B cell (primary cell): ENCODE measurements around the gene LHPP. TPM values are rescaled to one million over a fixed set of nuclear protein-coding genes. Genes with fewer than 3 reads are reported as not detected.

Experiments
- ATAC-seq: fragments of 200-7000 bp; cut with Tn5 transposase; one replicate; pipeline ENCODE4 v1.10.0; 2021; ENCODE audit warnings: low read depth, mild to moderate bottlenecking, moderate number of reproducible peaks, moderate library complexity
- CTCF ChIA-PET: fragments of 350-600 bp; sonication (Branson Sonifier 250); formaldehyde crosslinking; loops from one replicate; lab custom pipeline; 2021; ENCODE audit warnings: antibody characterized with exemption, inconsistent platforms; lab: Charles Lee
- POLR2A ChIA-PET: fragments of 350-600 bp; sonication (Branson Sonifier 250); formaldehyde crosslinking; loops from one replicate; lab custom pipeline; 2021; ENCODE audit warnings: antibody characterized with exemption; lab: Charles Lee
- DNase-seq: peaks from one replicate; pipeline ENCODE4 v3.0.0; 2013
- H2AFZ ChIP-seq: 2 replicates; pipeline ENCODE4 v1.6.1; 2012; ENCODE audit warnings: mild to moderate bottlenecking, low read depth, low read length; ENCODE audit not compliant: insufficient read depth, poor library complexity, severe bottlenecking
- H3K27ac ChIP-seq, 2 donors: 1 replicate in 1 of 2; 2 replicates in 1 of 2; pipeline ENCODE4 v1.5.1; 2012 to 2013; ENCODE audit warnings: low read length in 2 of 2, mild to moderate bottlenecking in 2 of 2, moderate library complexity in 1 of 2
- H3K27me3 ChIP-seq, 4 experiments: fragments of 200-600 bp in 1 of 4; sonication (generic) in 1 of 4; replicated peaks in 1 of 4; 1 replicate in 2 of 4; 2 replicates in 2 of 4; pipeline versions ENCODE4 v1.6.1 to v1.7.0; 2013 to 2016; ENCODE audit warnings: low read length in 3 of 4, mild to moderate bottlenecking in 2 of 4, mixed read lengths in 1 of 4, moderate library complexity in 1 of 4; ENCODE audit not compliant: insufficient read depth in 4 of 4, control insufficient read depth in 3 of 4; ENCODE audit errors: control extremely low read depth in 1 of 4
- H3K36me3 ChIP-seq, 2 experiments: replicated peaks in 1 of 2; 1 replicate in 1 of 2; 2 replicates in 1 of 2; pipeline versions ENCODE4 v1.6.1 to v1.7.1; 2013; ENCODE audit warnings: low read length in 1 of 2; ENCODE audit not compliant: insufficient read depth in 2 of 2, control insufficient read depth in 1 of 2; ENCODE audit errors: control extremely low read depth in 1 of 2, extremely low read depth in 1 of 2
- H3K4me1 ChIP-seq, 2 donors: fragments of 200-600 bp in 1 of 2; sonication (generic) in 1 of 2; 1 replicate in 1 of 2; 2 replicates in 1 of 2; pipeline versions ENCODE4 v1.5.1 to v1.6.1; 2013 to 2017; ENCODE audit warnings: low read length in 2 of 2; ENCODE audit not compliant: control insufficient read depth in 2 of 2, insufficient read depth in 2 of 2
- H3K4me2 ChIP-seq: replicated peaks from 2 replicates; pipeline ENCODE3; 2012; ENCODE audit warnings: mild to moderate bottlenecking, low read depth, low read length; ENCODE audit not compliant: poor library complexity, severe bottlenecking
- H3K4me3 ChIP-seq, 5 experiments: fragments of 200-600 bp in 1 of 5; sonication (generic) in 1 of 5; 1 replicate in 3 of 5; 2 replicates in 2 of 5; pipeline versions ENCODE4 v1.5.1 to v1.7.0; 2011 to 2016; ENCODE audit warnings: low read length in 4 of 5, mild to moderate bottlenecking in 4 of 5, low read depth in 2 of 5, control low read depth in 1 of 5, moderate library complexity in 1 of 5; ENCODE audit not compliant: insufficient read depth in 1 of 5; ENCODE audit errors: control extremely low read depth in 1 of 5, extremely low read depth in 1 of 5
- H3K79me2 ChIP-seq: fragments of 200-600 bp; sonication (generic); one replicate; pipeline ENCODE4 v1.6.0; 2016; ENCODE audit warnings: low read length; ENCODE audit not compliant: control insufficient read depth, insufficient read depth
- H3K9ac ChIP-seq: fragments of 200-600 bp; sonication (generic); 2 replicates; pipeline ENCODE4 v1.6.1; 2017; ENCODE audit warnings: mild to moderate bottlenecking, low read length, moderate library complexity
- H3K9me3 ChIP-seq, 3 donors: one replicate each; pipeline versions ENCODE4 v1.6.1 to v1.7.1; 2013; ENCODE audit warnings: low read length in 2 of 3; ENCODE audit not compliant: control insufficient read depth in 2 of 3, insufficient read depth in 1 of 3; ENCODE audit errors: control extremely low read depth in 1 of 3
- H4K20me1 ChIP-seq: 2 replicates; pipeline ENCODE4 v1.6.0; 2012; ENCODE audit warnings: mild to moderate bottlenecking, low read length; ENCODE audit not compliant: insufficient read depth, control insufficient read depth, poor library complexity, severe bottlenecking
- H3K27ac Mint-ChIP-seq: one replicate; pipeline ENCODE4 v1.8.0; 2021; ENCODE audit warnings: mixed read lengths
- H3K27me3 Mint-ChIP-seq: one replicate; pipeline ENCODE4 v1.8.0; 2021; ENCODE audit warnings: mixed read lengths
- H3K4me1 Mint-ChIP-seq: one replicate; pipeline ENCODE4 v1.8.0; 2021; ENCODE audit warnings: mixed read lengths
- H3K4me3 Mint-ChIP-seq: one replicate; pipeline ENCODE4 v1.8.0; 2021; ENCODE audit warnings: mixed read lengths
- H3K9me3 Mint-ChIP-seq: one replicate; pipeline ENCODE4 v1.8.0; 2022; ENCODE audit warnings: mixed read lengths; ENCODE audit not compliant: insufficient read depth
- EZH2 ChIP-seq: IDR thresholded peaks from 2 replicates; pipeline ENCODE4 v1.6.1; 2012; ENCODE audit warnings: borderline replicate concordance, low read depth, mild to moderate bottlenecking, moderate library complexity, low read length; ENCODE audit not compliant: insufficient read depth, poor library complexity, severe bottlenecking
- WGBS: methylation state at CpG from one replicate; pipeline ENCODE4 v1.1.5; 2013; ENCODE audit warnings: missing lambda C conversion rate; ENCODE audit not compliant: insufficient coverage; 5-methylcytosine and 5-hydroxymethylcytosine counted together
- intact Hi-C: fragments of 100-400 bp; cut with micrococcal nuclease; formaldehyde crosslinking; loops from one replicate; pipeline ENCODE4 v1.10.0; 2022
- polyA plus RNA-seq: library from polyadenylated mRNA; depleted of rRNA; stranded (reverse); fragments of >200 nt; gene quantifications from 2 replicates; pipeline ENCODE4 v1.2.3, GENCODE V29; 2012
- total RNA-seq, 2 donors: library from RNA; stranded (reverse); fragments of 120-200 nt in 1 of 2; gene quantifications; 1 replicate in 1 of 2; 2 replicates in 1 of 2; pipeline versions ENCODE4 v1.2.3 to v1.2.4, GENCODE V29; 2013 to 2022
- TF ChIP-seq, protein P1 (sequence below): fragments of 200-600 bp; IDR thresholded peaks from one replicate; pipeline ENCODE4 v1.8.0; 2022; ENCODE audit warnings: antibody characterized with exemption, mild to moderate bottlenecking

LHPP gene
- total and polyA plus RNA-seq, 2 donors (not counting 1 experiment from before 2014, with no cell fraction given): 60.2 to 83.5 TPM

DNA sequence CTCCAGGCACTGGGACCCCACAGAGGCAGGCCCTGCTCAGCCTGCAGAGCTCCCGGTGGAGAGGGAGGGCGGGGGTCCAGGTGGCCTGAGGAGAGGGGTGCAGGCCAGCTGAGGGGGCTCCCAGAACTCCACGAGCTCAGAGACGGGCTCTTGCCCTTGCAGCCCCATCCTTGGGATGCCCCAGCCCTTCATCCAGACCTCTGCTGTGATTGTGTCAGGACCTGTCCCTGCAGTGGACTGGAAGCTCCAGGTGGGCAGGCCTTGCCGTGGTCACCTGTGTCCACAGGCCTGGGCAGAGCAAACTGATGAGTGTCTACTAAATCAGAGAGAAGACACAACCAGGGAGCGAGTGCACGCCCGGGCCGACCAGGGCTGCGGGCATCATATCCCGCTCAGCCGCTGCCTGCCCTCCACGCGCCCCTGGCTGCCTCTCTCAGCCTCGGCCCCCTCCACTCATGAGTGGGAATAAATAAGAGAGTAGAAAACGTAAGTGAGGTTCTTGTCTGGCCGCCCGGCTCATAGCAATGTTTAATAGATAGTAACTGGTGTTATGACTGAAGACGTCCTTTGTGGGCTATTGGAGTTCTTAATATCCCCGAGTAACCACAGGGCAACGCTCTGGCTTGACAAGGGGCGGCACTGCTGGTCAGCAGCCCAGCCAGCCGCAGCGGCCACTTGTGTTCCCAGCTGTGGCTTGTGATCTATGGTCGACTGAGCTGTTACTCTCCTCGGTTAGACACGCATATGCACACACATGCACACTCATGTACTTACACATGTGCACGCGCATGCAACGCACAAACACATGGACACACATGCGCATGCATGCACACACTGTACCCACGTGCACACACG lies 105.6 kb downstream of the LHPP start:
- no peak for DNase-seq
- no peaks in the 10 kb centered on the region for H3K36me3 ChIP-seq
- Mint-ChIP-seq H3K9me3 (no peaks in the 10 kb centered on the region), H3K4me1 (peaks cover 60% of the 10 kb centered on the region), H3K27ac (peak overlapping the region; percentile 68), H3K4me3 (no peak overlapping the region), H3K27me3 (no peaks in the 10 kb centered on the region)
- H3K4me2 ChIP-seq: no peak overlapping the region
- peaks cover 0 to 7% (median 0%) of the 10 kb centered on the region in 3 donors for H3K9me3 ChIP-seq
- POLR2A ChIA-PET: interaction anchor here (1.6 kb wide), 1 partner anchor 17 kb away, joined by 3 read pairs; no protein-coding TSS in a partner anchor
- no peak overlapping the region for H3K9ac ChIP-seq
- H4K20me1 ChIP-seq: no peaks in the 10 kb centered on the region
- H3K27ac ChIP-seq: no peak overlapping the region
- intact Hi-C loops: loop anchor here (5.0 kb wide), 1 partner anchor 35 kb away; no protein-coding TSS in a partner anchor
- H3K27me3 ChIP-seq: no peaks in the 10 kb centered on the region
- peaks cover 45 to 51% of the 10 kb centered on the region in 2 donors for H3K4me1 ChIP-seq
- CTCF ChIA-PET: interaction anchor here (0.6 to 4.1 kb wide), 11 partner anchors 15 to 178 kb away, joined by 3 to 22 read pairs (median 6); no protein-coding TSS in a partner anchor
- H2AFZ ChIP-seq: no peak overlapping the region
- no peak overlapping the region for H3K4me3 ChIP-seq
- ATAC-seq: no peak
- peaks cover 14% of the 10 kb centered on the region for H3K79me2 ChIP-seq
- no peak for TF ChIP-seq EZH2
- TF ChIP-seq, protein P1, sequence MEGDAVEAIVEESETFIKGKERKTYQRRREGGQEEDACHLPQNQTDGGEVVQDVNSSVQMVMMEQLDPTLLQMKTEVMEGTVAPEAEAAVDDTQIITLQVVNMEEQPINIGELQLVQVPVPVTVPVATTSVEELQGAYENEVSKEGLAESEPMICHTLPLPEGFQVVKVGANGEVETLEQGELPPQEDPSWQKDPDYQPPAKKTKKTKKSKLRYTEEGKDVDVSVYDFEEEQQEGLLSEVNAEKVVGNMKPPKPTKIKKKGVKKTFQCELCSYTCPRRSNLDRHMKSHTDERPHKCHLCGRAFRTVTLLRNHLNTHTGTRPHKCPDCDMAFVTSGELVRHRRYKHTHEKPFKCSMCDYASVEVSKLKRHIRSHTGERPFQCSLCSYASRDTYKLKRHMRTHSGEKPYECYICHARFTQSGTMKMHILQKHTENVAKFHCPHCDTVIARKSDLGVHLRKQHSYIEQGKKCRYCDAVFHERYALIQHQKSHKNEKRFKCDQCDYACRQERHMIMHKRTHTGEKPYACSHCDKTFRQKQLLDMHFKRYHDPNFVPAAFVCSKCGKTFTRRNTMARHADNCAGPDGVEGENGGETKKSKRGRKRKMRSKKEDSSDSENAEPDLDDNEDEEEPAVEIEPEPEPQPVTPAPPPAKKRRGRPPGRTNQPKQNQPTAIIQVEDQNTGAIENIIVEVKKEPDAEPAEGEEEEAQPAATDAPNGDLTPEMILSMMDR: no peak
- WGBS: 88% methylated on average over 25 of the region's 33 CpGs

DNA sequence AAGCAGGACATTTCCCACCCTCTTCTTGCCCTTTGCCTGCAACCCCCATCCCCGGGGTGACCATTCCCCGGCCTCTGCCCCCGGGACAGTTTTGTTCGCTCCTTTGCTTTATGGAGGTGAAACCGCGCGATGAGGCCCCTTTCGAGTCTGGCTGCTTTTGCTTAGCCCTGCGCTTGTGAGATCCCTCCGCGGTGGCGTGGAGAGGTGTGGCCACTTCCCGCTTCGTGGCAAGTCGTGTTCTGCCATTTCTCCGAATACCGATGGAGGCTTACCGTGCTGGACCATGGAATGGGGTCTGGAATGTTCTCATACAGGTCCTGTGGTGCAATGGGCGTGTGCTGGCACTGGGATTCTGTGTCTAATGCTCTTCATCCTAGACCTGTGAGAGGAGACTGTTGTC lies 106.7 kb downstream of the LHPP start:
- WGBS: 96% methylated on average over 17 of the region's 19 CpGs
- no peak overlapping the region for H2AFZ ChIP-seq
- H3K27me3 ChIP-seq: no peaks in the 10 kb centered on the region
- H3K4me3 ChIP-seq: no peak overlapping the region
- intact Hi-C loops: loop anchor here (5.0 kb wide), 1 partner anchor 36 kb away; no protein-coding TSS in a partner anchor
- ChIA-PET POLR2A (interaction anchor here (1.6 kb wide), 1 partner anchor 18 kb away, joined by 3 read pairs; no protein-coding TSS in a partner anchor), CTCF (interaction anchor here (1.4 to 2.7 kb wide), 2 partner anchors 34 to 173 kb away, joined by 4 to 13 read pairs; no protein-coding TSS in a partner anchor)
- H3K4me3 Mint-ChIP-seq: no peak overlapping the region
- H3K4me2 ChIP-seq: no peak overlapping the region
- no peak overlapping the region for H3K27ac ChIP-seq
- H4K20me1 ChIP-seq: no peaks in the 10 kb centered on the region
- peaks cover 0 to 7% (median 0%) of the 10 kb centered on the region in 3 donors for H3K9me3 ChIP-seq
- no peak for ATAC-seq
- no peak overlapping the region for H3K27ac Mint-ChIP-seq
- peaks cover 45 to 52% of the 10 kb centered on the region in 2 donors for H3K4me1 ChIP-seq
- no peaks in the 10 kb centered on the region for H3K36me3 ChIP-seq
- H3K9me3 Mint-ChIP-seq: no peaks in the 10 kb centered on the region
- peaks cover 63% of the 10 kb centered on the region for H3K4me1 Mint-ChIP-seq
- no peak for TF ChIP-seq EZH2
- TF ChIP-seq, protein P1: no peak
- DNase-seq: no peak
- no peaks in the 10 kb centered on the region for H3K27me3 Mint-ChIP-seq
- peaks cover 15% of the 10 kb centered on the region for H3K79me2 ChIP-seq
- no peak overlapping the region for H3K9ac ChIP-seq
